NB4 (cell line): ENCODE results near the gene MRPL51.
A peak's percentile ranks its signal among the peaks of the same experiment; 100 is the strongest.

Experiments
- DNase-seq: peaks from one replicate; pipeline ENCODE4 v3.0.0; 2010; ENCODE audit warnings: low read depth
- H3K4me3 ChIP-seq: one replicate; pipeline ENCODE4 v1.5.1; 2011; ENCODE audit warnings: mild to moderate bottlenecking, low read depth, low read length, moderate library complexity
- CTCF ChIP-seq: IDR thresholded peaks from one replicate; pipeline ENCODE4 v1.5.1; 2012; ENCODE audit warnings: low read depth, low read length
- MAX ChIP-seq: IDR thresholded peaks from 2 replicates; pipeline ENCODE4 v1.6.1; 2011; ENCODE audit warnings: low read depth, low read length
- MYC ChIP-seq: IDR thresholded peaks from 2 replicates; pipeline ENCODE4 v1.6.1; 2011; ENCODE audit warnings: low read depth, low read length
- POLR2A ChIP-seq: IDR thresholded peaks from 2 replicates; pipeline ENCODE4 v1.6.1; 2011; ENCODE audit warnings: mild to moderate bottlenecking; ENCODE audit not compliant: insufficient read length; ENCODE audit errors: extremely low read depth

Gene MRPL51

GRCh38 chr12:6459004-6459337 is 34.1 kb downstream of the MRPL51 start:
- no peak overlapping the region for H3K4me3 ChIP-seq
- no peak for TF ChIP-seq MAX
- TF ChIP-seq CTCF = no peak
- no peak for TF ChIP-seq POLR2A
- TF ChIP-seq MYC = no peak
- no peak for DNase-seq

GRCh38 chr12:6458281-6459003 is 34.6 kb downstream of the MRPL51 start:
- H3K4me3 ChIP-seq = no peak overlapping the region
- no peak for DNase-seq
- TF ChIP-seq CTCF (no peak), MAX (no peak), POLR2A (no peak), MYC (no peak)

GRCh38 chr12:6457220-6457945 is 35.7 kb downstream of the MRPL51 start:
- no peak overlapping the region for H3K4me3 ChIP-seq
- DNase-seq = no peak
- TF ChIP-seq CTCF (no peak), MAX (no peak), MYC (no peak), POLR2A (no peak)

- H3K4me3 ChIP-seq = peak overlapping the region; percentile 83
- TF ChIP-seq MYC (no peak), CTCF (no peak), POLR2A (no peak), MAX (no peak)
- no peak for DNase-seq
These were observed 40.0 kb downstream of the MRPL51 start for GRCh38 chr12:6452944-6453630.

GRCh38 chr12:6452245-6452943 is 40.7 kb downstream of the MRPL51 start:
- H3K4me3 ChIP-seq = peak overlapping the region; percentile 83
- no peak for DNase-seq
- TF ChIP-seq CTCF (no peak), MAX (no peak), POLR2A (peak; percentile 22), MYC (no peak)
